ENCODE results near the gene BPIFB4. TPM values are rescaled to one million over a fixed set of nuclear protein-coding genes. Genes with fewer than 3 reads are reported as not detected.

BPIFB4 gene
- total and polyA plus RNA-seq, 2 donors (not counting 1 experiment from before 2014, with no cell fraction given), result not detected

DNA sequence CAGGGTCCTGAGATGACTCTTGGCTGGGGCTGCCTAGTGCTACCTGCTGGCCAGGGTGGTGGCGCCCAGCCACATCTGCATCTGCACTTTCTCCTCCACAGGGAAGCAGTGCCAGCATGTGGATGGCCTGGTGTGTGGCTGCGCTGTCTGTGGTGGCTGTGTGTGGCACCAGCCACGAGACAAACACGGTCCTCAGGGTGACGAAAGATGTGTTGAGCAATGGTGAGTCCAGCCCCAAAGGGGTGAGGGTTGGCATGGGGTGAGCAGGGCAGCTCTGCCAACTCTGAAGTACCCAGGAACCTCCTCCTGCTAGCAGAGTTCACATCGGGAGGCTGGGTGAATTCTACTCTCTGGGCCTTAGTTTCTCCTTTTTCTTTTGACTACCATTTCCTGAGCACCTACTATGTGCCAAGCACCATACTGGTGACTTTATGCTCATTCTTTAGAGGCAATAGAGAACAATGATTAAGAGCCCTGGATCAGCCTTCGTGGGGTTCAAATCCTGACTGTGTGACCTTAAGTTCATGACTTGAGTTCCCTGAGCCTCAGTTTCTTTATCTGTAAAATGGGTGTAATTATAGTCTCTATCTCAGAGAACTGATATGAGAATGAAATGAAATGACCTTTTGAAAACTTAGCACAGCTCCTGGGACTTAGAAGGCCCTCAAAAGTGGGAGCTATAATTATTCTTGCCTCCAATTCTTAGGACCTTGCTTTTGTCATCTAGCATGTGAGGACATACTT lies 2.1 kb downstream of the BPIFB4 start:
- no peaks in the 10 kb centered on the region for H3K79me2 ChIP-seq (ENCODE audit: control insufficient read depth, insufficient read depth, low read length)
- H4K20me1 ChIP-seq (ENCODE audit: control insufficient read depth, insufficient read depth, low read length, poor library complexity, severe bottlenecking), result no peaks in the 10 kb centered on the region
- 85% methylated on average over 6 of the region's 7 CpGs for WGBS (ENCODE audit: insufficient coverage)
- Mint-ChIP-seq H3K9me3 (ENCODE audit: insufficient read depth) (no peaks in the 10 kb centered on the region), H3K4me1 (no peaks in the 10 kb centered on the region), H3K4me3 (no peak overlapping the region), H3K27me3 (peaks cover 8% of the 10 kb centered on the region), H3K27ac (no peak overlapping the region)
- intact Hi-C loops (cut with micrococcal nuclease), result no loop called here
- no peak for ATAC-seq (ENCODE audit: low read depth)
- H3K9me3 ChIP-seq (ENCODE audit: control extremely low read depth in 1 of 3, control insufficient read depth in 2 of 3, insufficient read depth in 1 of 3, low read length in 2 of 3), result no peaks in the 10 kb centered on the region
- ChIA-PET CTCF (no interaction called here), POLR2A (no interaction called here)
- no peak overlapping the region for H3K4me2 ChIP-seq (replicated peaks; ENCODE audit: low read depth, low read length, poor library complexity, severe bottlenecking)
- H3K4me3 ChIP-seq (ENCODE audit: control extremely low read depth in 1 of 5, extremely low read depth in 1 of 5, insufficient read depth in 1 of 5, low read depth in 2 of 5, low read length in 4 of 5), result no peak overlapping the region
- no peak overlapping the region for H3K9ac ChIP-seq (ENCODE audit: low read length)
- no peaks in the 10 kb centered on the region for H3K4me1 ChIP-seq (ENCODE audit: control insufficient read depth in 2 of 2, insufficient read depth in 2 of 2, low read length in 2 of 2)
- no peak overlapping the region for H3K27ac ChIP-seq (ENCODE audit: low read length in 2 of 2)
- H3K36me3 ChIP-seq (replicated peaks in 1 of 2; ENCODE audit: control extremely low read depth in 1 of 2, control insufficient read depth in 1 of 2, extremely low read depth in 1 of 2, insufficient read depth in 2 of 2, low read length in 1 of 2), result no peaks in the 10 kb centered on the region
- no peak overlapping the region for H2AFZ ChIP-seq (ENCODE audit: insufficient read depth, low read depth, low read length, poor library complexity, severe bottlenecking)
- DNase-seq, result no peak
- H3K27me3 ChIP-seq (replicated peaks in 1 of 4; ENCODE audit: control extremely low read depth in 1 of 4, control insufficient read depth in 3 of 4, insufficient read depth in 4 of 4, low read length in 3 of 4), result peaks cover 0 to 4% (median 0%) of the 10 kb centered on the region in 4 experiments
- no peak for TF ChIP-seq EZH2 (IDR thresholded peaks at IDR 0.05; ENCODE audit: borderline replicate concordance, insufficient read depth, low read depth, low read length, poor library complexity, severe bottlenecking)
- TF ChIP-seq, protein P1, sequence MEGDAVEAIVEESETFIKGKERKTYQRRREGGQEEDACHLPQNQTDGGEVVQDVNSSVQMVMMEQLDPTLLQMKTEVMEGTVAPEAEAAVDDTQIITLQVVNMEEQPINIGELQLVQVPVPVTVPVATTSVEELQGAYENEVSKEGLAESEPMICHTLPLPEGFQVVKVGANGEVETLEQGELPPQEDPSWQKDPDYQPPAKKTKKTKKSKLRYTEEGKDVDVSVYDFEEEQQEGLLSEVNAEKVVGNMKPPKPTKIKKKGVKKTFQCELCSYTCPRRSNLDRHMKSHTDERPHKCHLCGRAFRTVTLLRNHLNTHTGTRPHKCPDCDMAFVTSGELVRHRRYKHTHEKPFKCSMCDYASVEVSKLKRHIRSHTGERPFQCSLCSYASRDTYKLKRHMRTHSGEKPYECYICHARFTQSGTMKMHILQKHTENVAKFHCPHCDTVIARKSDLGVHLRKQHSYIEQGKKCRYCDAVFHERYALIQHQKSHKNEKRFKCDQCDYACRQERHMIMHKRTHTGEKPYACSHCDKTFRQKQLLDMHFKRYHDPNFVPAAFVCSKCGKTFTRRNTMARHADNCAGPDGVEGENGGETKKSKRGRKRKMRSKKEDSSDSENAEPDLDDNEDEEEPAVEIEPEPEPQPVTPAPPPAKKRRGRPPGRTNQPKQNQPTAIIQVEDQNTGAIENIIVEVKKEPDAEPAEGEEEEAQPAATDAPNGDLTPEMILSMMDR (IDR thresholded peaks at IDR 0.05), result no peak

DNA sequence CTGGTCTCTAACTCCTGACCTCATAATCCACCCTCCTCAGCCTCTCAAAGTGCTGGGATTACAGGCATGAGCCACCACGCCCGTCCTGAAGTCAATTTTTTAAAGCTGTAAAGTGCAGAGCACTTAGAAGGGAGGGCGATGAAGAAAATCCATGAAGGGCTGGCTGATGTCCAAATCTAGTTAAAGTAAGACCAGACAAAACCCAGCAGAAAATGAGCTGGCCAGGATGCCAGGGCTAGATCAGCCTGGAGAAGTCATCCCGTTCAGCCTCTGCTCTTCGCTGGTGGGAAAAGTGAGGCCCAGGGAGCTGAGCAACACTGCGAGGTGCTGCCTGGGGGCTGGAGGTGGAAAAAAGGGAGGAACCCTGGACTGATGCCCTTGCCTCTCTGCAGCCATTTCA lies 3.1 kb downstream of the BPIFB4 start:
- H3K79me2 ChIP-seq (ENCODE audit: control insufficient read depth, insufficient read depth, low read length), result no peaks in the 10 kb centered on the region
- DNase-seq, result no peak
- TF ChIP-seq EZH2 (IDR thresholded peaks at IDR 0.05; ENCODE audit: borderline replicate concordance, insufficient read depth, low read depth, low read length, poor library complexity, severe bottlenecking), result no peak
- TF ChIP-seq, protein P1 (IDR thresholded peaks at IDR 0.05), result no peak
- ChIA-PET POLR2A (no interaction called here), CTCF (no interaction called here)
- no peak overlapping the region for H3K9ac ChIP-seq (ENCODE audit: low read length)
- H3K4me1 ChIP-seq (ENCODE audit: control insufficient read depth in 2 of 2, insufficient read depth in 2 of 2, low read length in 2 of 2), result no peaks in the 10 kb centered on the region
- Mint-ChIP-seq H3K27ac (no peak overlapping the region), H3K4me3 (no peak overlapping the region), H3K27me3 (peaks cover 5% of the 10 kb centered on the region), H3K4me1 (no peaks in the 10 kb centered on the region), H3K9me3 (ENCODE audit: insufficient read depth) (no peaks in the 10 kb centered on the region)
- H3K4me3 ChIP-seq (ENCODE audit: control extremely low read depth in 1 of 5, extremely low read depth in 1 of 5, insufficient read depth in 1 of 5, low read depth in 2 of 5, low read length in 4 of 5), result no peak overlapping the region
- H3K4me2 ChIP-seq (replicated peaks; ENCODE audit: low read depth, low read length, poor library complexity, severe bottlenecking), result no peak overlapping the region
- no peak overlapping the region for H3K27ac ChIP-seq (ENCODE audit: low read length in 2 of 2)
- 92% methylated on average over 4 of the region's 6 CpGs for WGBS (ENCODE audit: insufficient coverage)
- H3K9me3 ChIP-seq (ENCODE audit: control extremely low read depth in 1 of 3, control insufficient read depth in 2 of 3, insufficient read depth in 1 of 3, low read length in 2 of 3), result no peaks in the 10 kb centered on the region
- H2AFZ ChIP-seq (ENCODE audit: insufficient read depth, low read depth, low read length, poor library complexity, severe bottlenecking), result no peak overlapping the region
- no peak for ATAC-seq (ENCODE audit: low read depth)
- no peaks in the 10 kb centered on the region for H4K20me1 ChIP-seq (ENCODE audit: control insufficient read depth, insufficient read depth, low read length, poor library complexity, severe bottlenecking)
- intact Hi-C loops (cut with micrococcal nuclease), result no loop called here
- H3K36me3 ChIP-seq (replicated peaks in 1 of 2; ENCODE audit: control extremely low read depth in 1 of 2, control insufficient read depth in 1 of 2, extremely low read depth in 1 of 2, insufficient read depth in 2 of 2, low read length in 1 of 2), result no peaks in the 10 kb centered on the region
- peaks cover 0 to 2% (median 0%) of the 10 kb centered on the region in 4 experiments for H3K27me3 ChIP-seq (replicated peaks in 1 of 4; ENCODE audit: control extremely low read depth in 1 of 4, control insufficient read depth in 3 of 4, insufficient read depth in 4 of 4, low read length in 3 of 4)
